Peyer's patch (tissue), 4 donors: ENCODE results near the gene DUOX1. TPM values are rescaled to one million over a fixed set of nuclear protein-coding genes. Genes with fewer than 3 reads are reported as not detected.

Source experiments
- DNase-seq, 3 donors: peaks; one replicate each; pipeline ENCODE4 v3.0.0-alpha.2; 2017 to 2019
- H3K27ac ChIP-seq, 4 donors: fragments of 200-600 bp; sonication (generic); one replicate each; pipeline ENCODE4 v1.5.1; 2016 to 2019
- H3K27me3 ChIP-seq, 2 donors: fragments of 200-600 bp; sonication (generic); one replicate each; pipeline ENCODE4 v1.5.1; 2019
- H3K36me3 ChIP-seq, 3 donors: fragments of 200-600 bp; sonication (generic); one replicate each; pipeline ENCODE4 v1.5.1; 2016 to 2019
- H3K4me1 ChIP-seq, 4 donors: fragments of 200-600 bp; sonication (generic); one replicate each; pipeline ENCODE4 v1.5.1; 2016 to 2019
- H3K4me3 ChIP-seq, 4 donors: fragments of 200-600 bp; sonication (generic); 1 replicate in 3 of 4; 2 replicates in 1 of 4; pipeline ENCODE4 v1.5.1; 2016 to 2019; ENCODE audit warnings: mild to moderate bottlenecking in 1 of 4
- H3K9me3 ChIP-seq, 4 donors: fragments of 200-600 bp; sonication (generic); one replicate each; pipeline ENCODE4 v1.5.1; 2016 to 2019; ENCODE audit warnings: mild to moderate bottlenecking in 1 of 4
- CTCF ChIP-seq, 6 experiments: fragments of 450-650 bp in 4 of 6; fragments of 200-600 bp in 2 of 6; sonication (generic) in 1 of 6; IDR thresholded peaks; one replicate each; pipeline ENCODE4 v1.5.1; 2017 to 2019; ENCODE audit warnings: antibody characterized with exemption in 6 of 6, mild to moderate bottlenecking in 3 of 6, moderate library complexity in 1 of 6
- POLR2A ChIP-seq, 2 donors: fragments of 450-650 bp; IDR thresholded peaks; one replicate each; pipeline ENCODE4 v1.5.1; 2017; ENCODE audit warnings: antibody characterized with exemption in 2 of 2, mild to moderate bottlenecking in 2 of 2, moderate library complexity in 2 of 2
- total RNA-seq, 4 donors: library from RNA; depleted of rRNA; stranded (reverse); fragments of >200 nt; gene quantifications; one replicate each; pipeline ENCODE4 v1.1.0, GENCODE V29; 2016

Gene DUOX1
- total RNA-seq, 4 donors from 2014 or later, result 0.35 to 0.54 TPM; not detected in 2

DNA sequence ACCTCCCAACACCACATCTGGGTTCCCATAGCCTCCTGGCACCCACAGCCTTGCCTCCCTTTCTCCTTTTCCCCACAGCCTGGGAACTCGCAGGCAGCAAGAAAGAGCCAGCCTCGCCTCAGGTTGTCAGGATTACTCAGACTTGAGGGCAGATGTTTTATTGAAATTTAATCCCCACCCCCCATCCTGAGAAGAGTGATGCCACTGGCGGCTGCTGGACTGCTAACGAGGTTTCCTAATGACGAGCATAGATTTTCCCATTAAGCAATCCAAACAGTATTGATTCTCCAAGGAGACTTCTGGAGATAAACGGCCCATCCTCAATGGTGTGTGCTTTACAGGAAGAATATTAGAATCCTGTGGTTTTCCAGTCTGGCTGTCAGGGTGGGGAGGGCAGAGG, 44.3 kb downstream of the DUOX1 start:
- Histone ChIP-seq H3K36me3 (no peaks in the 10 kb centered on the region), H3K4me1 (no peaks in the 10 kb centered on the region), H3K9me3 (no peaks in the 10 kb centered on the region), H3K27me3 (no peaks in the 10 kb centered on the region), H3K4me3 (no peak overlapping the region), H3K27ac (no peak overlapping the region)
- no peak for TF ChIP-seq POLR2A (IDR thresholded peaks at IDR 0.05)
- TF ChIP-seq CTCF (IDR thresholded peaks at IDR 0.05), result no peak
- no peak for DNase-seq

DNA sequence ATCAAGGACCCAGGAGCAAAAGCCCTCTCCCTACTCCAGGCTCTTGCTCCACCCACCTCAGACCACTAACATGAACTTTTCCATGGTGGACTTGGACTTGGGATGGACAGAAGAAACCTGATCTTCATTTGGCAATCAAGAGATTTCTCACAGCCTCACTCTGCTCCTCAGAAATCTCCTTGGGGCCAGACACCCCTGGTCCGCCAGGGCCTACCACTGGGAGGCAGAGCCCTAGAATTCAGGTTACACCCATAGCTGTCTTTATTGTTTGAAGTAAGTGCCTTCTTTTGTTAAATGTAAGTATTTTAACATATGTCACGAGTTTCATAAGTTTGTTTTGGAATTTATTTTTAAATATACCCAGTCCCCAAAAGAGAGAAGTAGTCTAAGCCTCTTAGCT, 44.8 kb downstream of the DUOX1 start:
- Histone ChIP-seq H3K9me3 (no peaks in the 10 kb centered on the region), H3K36me3 (no peaks in the 10 kb centered on the region), H3K4me3 (no peak overlapping the region), H3K4me1 (peaks cover 0 to 4% (median 0%) of the 10 kb centered on the region in 4 donors), H3K27ac (no peak overlapping the region), H3K27me3 (no peaks in the 10 kb centered on the region)
- no peak for DNase-seq
- TF ChIP-seq POLR2A (IDR thresholded peaks at IDR 0.05) (no peak), CTCF (IDR thresholded peaks at IDR 0.05) (no peak)

- Histone ChIP-seq H3K27me3 (no peaks in the 10 kb centered on the region), H3K4me1 (peaks cover 0 to 10% (median 0%) of the 10 kb centered on the region in 4 donors), H3K36me3 (no peaks in the 10 kb centered on the region), H3K9me3 (no peaks in the 10 kb centered on the region), H3K27ac (no peak overlapping the region), H3K4me3 (no peak overlapping the region)
- TF ChIP-seq POLR2A (IDR thresholded peaks at IDR 0.05) (no peak), CTCF (IDR thresholded peaks at IDR 0.05) (no peak)
- no peak for DNase-seq
Measured at GRCh38 chr15:45177285-45177684, 47.5 kb downstream of the DUOX1 start.

DNA sequence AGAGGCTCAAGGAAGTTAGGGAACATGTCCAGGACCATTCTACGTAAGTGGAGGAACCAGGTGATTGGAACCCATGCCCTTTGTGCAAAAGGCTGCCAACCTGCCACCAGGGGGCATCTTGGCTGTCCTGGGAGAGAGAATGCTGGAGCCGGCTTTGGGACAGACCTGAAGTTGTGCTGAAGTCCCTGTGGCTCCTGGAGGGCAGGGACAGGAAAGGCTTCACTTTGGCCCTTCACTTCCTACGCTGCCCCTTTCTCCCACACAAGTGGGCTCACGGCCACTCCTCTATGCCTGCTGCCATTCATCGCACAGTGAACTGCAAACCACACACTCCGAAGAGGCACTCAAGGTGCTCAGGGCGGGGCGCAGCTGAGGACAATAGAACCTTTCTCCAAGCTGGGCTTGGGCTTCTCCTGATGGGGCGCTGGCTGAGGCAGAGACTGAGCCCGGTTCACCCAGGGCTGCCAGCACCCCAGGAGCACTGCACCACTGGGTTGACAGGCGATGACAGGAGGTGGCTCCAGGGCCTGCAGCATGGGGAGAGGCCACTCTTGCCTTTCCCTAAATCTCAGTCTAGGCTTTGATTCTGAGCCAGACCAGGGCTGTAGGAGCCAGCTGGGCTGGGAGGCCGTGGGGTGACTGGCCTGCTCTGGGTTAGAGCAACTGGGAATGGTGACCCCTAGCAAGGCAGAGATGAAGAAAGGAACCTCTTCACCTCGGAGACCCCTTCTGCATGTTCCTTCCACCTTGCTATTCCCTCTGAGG, 49.6 kb downstream of the DUOX1 start:
- DNase-seq, result peak; percentile 52 to 85 (median 75)
- TF ChIP-seq CTCF (IDR thresholded peaks at IDR 0.05) (peak in 4 of 6 experiments; percentile 62 to 75 (median 70)), POLR2A (IDR thresholded peaks at IDR 0.05) (no peak)
- H3K27ac ChIP-seq, result peak overlapping the region in 1 of 4 donors; percentile 8

DNA sequence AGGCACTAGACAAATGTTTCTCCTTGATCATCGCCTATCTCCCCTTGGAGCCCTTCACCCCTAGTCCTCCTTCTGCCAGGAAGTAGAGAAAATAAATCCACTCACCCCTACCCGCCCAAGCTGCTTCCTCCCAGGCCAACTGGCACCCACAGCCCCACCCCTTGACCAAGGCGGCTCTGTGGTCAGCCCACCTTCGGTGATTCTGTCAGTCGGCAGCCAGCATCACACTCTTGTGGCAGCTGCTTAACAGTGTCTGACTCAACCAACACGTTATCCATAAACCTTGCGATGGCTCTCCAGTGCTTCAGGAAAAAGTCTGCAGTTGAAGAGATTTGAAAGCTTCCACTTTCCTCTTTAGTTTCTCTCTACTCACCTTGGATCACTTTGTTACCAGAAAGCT, 50.4 kb downstream of the DUOX1 start:
- Histone ChIP-seq H3K9me3 (no peaks in the 10 kb centered on the region), H3K36me3 (no peaks in the 10 kb centered on the region), H3K4me3 (no peak overlapping the region), H3K4me1 (peaks cover 0 to 10% (median 0%) of the 10 kb centered on the region in 4 donors), H3K27ac (no peak overlapping the region), H3K27me3 (no peaks in the 10 kb centered on the region)
- no peak for TF ChIP-seq POLR2A (IDR thresholded peaks at IDR 0.05)
- no peak for TF ChIP-seq CTCF (IDR thresholded peaks at IDR 0.05)
- DNase-seq, result no peak

More for the DNA sequence above, 49.6 kb downstream of the DUOX1 start:
- peaks cover 0 to 10% (median 0%) of the 10 kb centered on the region in 4 donors for H3K4me1 ChIP-seq
- H3K36me3 ChIP-seq, result no peaks in the 10 kb centered on the region
- no peaks in the 10 kb centered on the region for H3K27me3 ChIP-seq
- no peaks in the 10 kb centered on the region for H3K9me3 ChIP-seq
- no peak overlapping the region for H3K4me3 ChIP-seq
